Neutrophil (primary cell): Measurements from ENCODE around the gene MYEF2.

Experiments used
- H3K27ac ChIP-seq: fragments of 200-600 bp; sonication (generic); 2 replicates; pipeline ENCODE4 v1.5.1; 2016; ENCODE audit warnings: mild to moderate bottlenecking, moderate library complexity
- H3K27me3 ChIP-seq: fragments of 200-600 bp; sonication (generic); 2 replicates; pipeline ENCODE4 v1.6.0; 2016; ENCODE audit warnings: mild to moderate bottlenecking
- H3K36me3 ChIP-seq: fragments of 200-600 bp; sonication (generic); 2 replicates; pipeline ENCODE4 v1.5.1; 2017
- H3K4me1 ChIP-seq, 2 experiments: fragments of 200-600 bp in 1 of 2; sonication (generic) in 1 of 2; 1 replicate in 1 of 2; 2 replicates in 1 of 2; pipeline versions ENCODE4 v1.5.1 to v1.6.1; 2013 to 2016; ENCODE audit warnings: low read depth in 1 of 2, low read length in 1 of 2, mild to moderate bottlenecking in 1 of 2, moderate library complexity in 1 of 2; ENCODE audit not compliant: control insufficient read depth in 1 of 2, insufficient read depth in 1 of 2
- H3K4me3 ChIP-seq, 2 experiments: fragments of 200-600 bp in 1 of 2; sonication (generic) in 1 of 2; 1 replicate in 1 of 2; 2 replicates in 1 of 2; pipeline ENCODE4 v1.5.1; 2013 to 2016; ENCODE audit warnings: low read depth in 1 of 2, low read length in 1 of 2, mild to moderate bottlenecking in 1 of 2, moderate library complexity in 1 of 2
- H3K9me3 ChIP-seq: fragments of 200-600 bp; sonication (generic); 2 replicates; pipeline ENCODE4 v1.5.1; 2016
- TF ChIP-seq, protein P1 (sequence below): fragments of 200-600 bp; sonication (generic); IDR thresholded peaks from 2 replicates; pipeline ENCODE4 v1.5.1; 2016; ENCODE audit warnings: antibody characterized with exemption

The MYEF2 gene

DNA sequence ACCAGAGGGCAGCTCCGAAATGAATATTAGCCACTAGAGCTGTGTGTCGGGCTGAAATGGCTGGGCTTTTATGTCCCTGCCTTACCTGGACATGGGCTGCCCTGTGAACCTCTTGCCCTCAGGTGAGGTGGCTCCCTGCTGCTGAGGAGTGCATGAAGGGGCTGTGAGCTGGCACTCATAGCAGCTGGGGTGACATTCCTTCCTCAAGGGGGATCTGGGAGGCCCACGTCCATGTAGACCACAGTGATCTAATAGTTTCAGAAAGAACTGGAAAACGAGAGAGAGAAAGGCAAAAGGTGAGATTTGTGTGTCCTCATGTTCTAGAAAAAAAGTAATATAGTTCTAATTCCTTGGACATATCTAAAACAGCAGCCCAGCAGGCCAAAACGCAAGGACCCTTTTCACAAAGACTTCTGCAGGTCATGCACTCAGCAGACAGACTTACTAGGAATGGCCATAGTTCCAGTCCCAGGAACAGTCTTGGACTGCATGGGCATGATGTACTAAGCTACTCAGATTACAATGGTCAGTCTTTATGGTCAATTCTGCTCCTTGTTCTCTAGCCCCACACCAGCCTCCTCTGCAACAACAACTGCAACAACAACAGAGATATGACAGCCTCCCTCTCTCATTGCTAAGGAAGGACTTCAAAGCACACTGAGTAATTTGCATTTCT is 68.1 kb downstream of the MYEF2 start:
- Histone ChIP-seq H3K27ac (no peak overlapping the region), H3K36me3 (no peaks in the 10 kb centered on the region), H3K27me3 (peaks cover 66% of the 10 kb centered on the region), H3K4me1 (no peaks in the 10 kb centered on the region), H3K9me3 (no peaks in the 10 kb centered on the region), H3K4me3 (no peak overlapping the region)
- TF ChIP-seq, protein P1, sequence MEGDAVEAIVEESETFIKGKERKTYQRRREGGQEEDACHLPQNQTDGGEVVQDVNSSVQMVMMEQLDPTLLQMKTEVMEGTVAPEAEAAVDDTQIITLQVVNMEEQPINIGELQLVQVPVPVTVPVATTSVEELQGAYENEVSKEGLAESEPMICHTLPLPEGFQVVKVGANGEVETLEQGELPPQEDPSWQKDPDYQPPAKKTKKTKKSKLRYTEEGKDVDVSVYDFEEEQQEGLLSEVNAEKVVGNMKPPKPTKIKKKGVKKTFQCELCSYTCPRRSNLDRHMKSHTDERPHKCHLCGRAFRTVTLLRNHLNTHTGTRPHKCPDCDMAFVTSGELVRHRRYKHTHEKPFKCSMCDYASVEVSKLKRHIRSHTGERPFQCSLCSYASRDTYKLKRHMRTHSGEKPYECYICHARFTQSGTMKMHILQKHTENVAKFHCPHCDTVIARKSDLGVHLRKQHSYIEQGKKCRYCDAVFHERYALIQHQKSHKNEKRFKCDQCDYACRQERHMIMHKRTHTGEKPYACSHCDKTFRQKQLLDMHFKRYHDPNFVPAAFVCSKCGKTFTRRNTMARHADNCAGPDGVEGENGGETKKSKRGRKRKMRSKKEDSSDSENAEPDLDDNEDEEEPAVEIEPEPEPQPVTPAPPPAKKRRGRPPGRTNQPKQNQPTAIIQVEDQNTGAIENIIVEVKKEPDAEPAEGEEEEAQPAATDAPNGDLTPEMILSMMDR: no peak

DNA sequence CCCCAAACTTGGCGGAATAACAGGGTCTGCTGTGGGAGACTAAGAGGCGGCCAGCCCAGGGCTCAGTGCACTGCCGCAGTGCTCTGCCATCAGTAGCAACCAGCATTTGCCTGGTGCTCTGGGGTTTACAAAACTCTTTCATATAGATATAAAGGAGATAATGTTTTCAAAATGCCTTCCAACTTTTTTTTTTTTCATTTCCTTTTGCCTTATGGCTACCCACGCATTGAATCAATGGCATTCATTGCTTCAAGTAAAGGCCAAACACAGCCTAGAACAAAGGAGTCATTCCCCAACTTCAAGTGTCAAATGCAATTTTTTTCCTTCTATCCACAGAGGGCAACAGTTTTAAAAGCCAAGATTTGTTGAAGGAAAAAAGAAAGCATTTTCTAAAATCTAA is 68.9 kb downstream of the MYEF2 start:
- Histone ChIP-seq H3K36me3 (no peaks in the 10 kb centered on the region), H3K27ac (no peak overlapping the region), H3K4me1 (no peaks in the 10 kb centered on the region), H3K9me3 (no peaks in the 10 kb centered on the region), H3K27me3 (peaks cover 70% of the 10 kb centered on the region), H3K4me3 (no peak overlapping the region)
- TF ChIP-seq, protein P1: no peak

DNA sequence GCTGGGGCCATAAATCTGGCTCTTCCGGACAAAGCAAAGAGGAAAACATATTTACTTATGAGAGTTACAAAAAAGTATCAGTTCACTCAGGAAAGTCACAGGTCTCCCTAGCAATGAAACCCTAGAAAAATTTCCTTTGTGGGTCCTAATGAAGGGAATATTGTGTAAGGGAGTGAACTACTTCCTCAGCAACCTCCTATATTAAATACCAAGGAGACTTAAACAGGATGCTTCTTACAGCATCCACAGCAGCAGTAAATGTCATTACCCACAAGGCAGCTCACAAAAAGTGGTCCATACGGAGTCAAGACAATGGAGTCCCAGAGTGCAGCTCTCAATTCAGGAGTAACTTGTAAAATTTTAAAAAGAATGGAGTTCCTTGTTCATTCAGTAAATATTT is 72.2 kb downstream of the MYEF2 start:
- peaks cover 55% of the 10 kb centered on the region for H3K27me3 ChIP-seq
- H3K9me3 ChIP-seq: no peaks in the 10 kb centered on the region
- no peak overlapping the region for H3K27ac ChIP-seq
- no peaks in the 10 kb centered on the region for H3K36me3 ChIP-seq
- no peak overlapping the region for H3K4me3 ChIP-seq
- no peaks in the 10 kb centered on the region for H3K4me1 ChIP-seq
- TF ChIP-seq, protein P1: no peak

DNA sequence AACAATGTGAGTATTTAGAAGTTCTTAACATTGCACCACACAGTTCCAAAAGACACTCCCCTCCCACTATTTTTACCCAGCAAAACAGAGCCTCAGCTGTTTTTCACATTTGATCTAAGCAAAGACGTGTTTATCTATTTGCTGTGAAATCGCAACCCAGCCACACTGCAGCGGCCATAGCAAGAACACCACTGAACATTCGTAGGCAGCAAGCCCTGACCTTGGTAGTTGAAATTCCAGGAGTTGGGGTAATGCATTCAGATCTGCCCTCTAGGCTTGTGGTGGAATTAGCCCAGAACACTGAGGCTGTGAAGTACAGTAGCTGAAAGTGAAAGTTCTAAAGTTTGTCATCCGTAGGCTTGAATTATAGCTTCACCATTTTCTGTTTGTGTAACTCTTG is 74.4 kb downstream of the MYEF2 start:
- Histone ChIP-seq H3K9me3 (no peaks in the 10 kb centered on the region), H3K27ac (no peak overlapping the region), H3K4me3 (no peak overlapping the region), H3K36me3 (no peaks in the 10 kb centered on the region), H3K27me3 (peaks cover 53% of the 10 kb centered on the region), H3K4me1 (no peaks in the 10 kb centered on the region)
- TF ChIP-seq, protein P1: no peak

DNA sequence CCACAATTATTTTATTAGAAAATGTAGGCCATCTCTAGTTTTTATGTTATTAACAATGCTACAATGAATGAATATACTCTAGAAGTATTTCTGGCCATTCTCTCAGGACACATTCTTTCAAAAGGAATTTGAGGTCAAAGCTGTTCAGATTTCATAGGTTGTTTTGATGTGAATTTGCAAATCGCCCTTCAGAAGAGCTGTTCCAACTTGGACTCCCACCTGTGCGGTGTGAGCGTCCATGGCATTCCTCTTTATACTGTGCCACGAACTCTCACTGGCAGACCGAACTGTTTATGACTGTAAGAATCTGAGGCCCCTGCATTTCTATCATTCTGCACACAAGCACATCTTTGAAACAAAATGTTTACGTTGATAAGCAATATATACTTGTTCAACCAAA is 75.9 kb downstream of the MYEF2 start:
- TF ChIP-seq, protein P1: no peak
- H3K9me3 ChIP-seq: no peaks in the 10 kb centered on the region
- no peaks in the 10 kb centered on the region for H3K36me3 ChIP-seq
- H3K27ac ChIP-seq: no peak overlapping the region
- H3K27me3 ChIP-seq: peaks cover 53% of the 10 kb centered on the region
- H3K4me3 ChIP-seq: no peak overlapping the region
- no peaks in the 10 kb centered on the region for H3K4me1 ChIP-seq
